H1 (cell line): ENCODE results near the gene MRPS26.

Experiments
- ATF3 ChIP-seq: IDR thresholded peaks from 2 replicates; pipeline ENCODE4 v1.6.1; 2011; ENCODE audit warnings: low read depth, mild to moderate bottlenecking, low read length; ENCODE audit not compliant: insufficient read depth
- CEBPB ChIP-seq: IDR thresholded peaks from 2 replicates; pipeline ENCODE4 v1.6.1; 2012; ENCODE audit warnings: low read depth, low read length
- CHD7 ChIP-seq: fragments of 300-600 bp; sonication (generic); IDR thresholded peaks from 2 replicates; pipeline ENCODE4 v1.7.1; 2012; ENCODE audit warnings: low read length, moderate library complexity, mild to moderate bottlenecking, inconsistent platforms; ENCODE audit not compliant: insufficient replicate concordance
- CTCF ChIP-seq, 3 experiments: IDR thresholded peaks; 1 replicate in 2 of 3; 2 replicates in 1 of 3; pipeline versions ENCODE4 v1.5.1 to v1.6.1; 2011; ENCODE audit warnings: low read length in 3 of 3, mild to moderate bottlenecking in 3 of 3, inconsistent platforms in 2 of 3, low read depth in 1 of 3, moderate library complexity in 1 of 3; ENCODE audit not compliant: insufficient read depth in 1 of 3; ENCODE audit errors: control extremely low read depth in 1 of 3
- E2F6 ChIP-seq: IDR thresholded peaks from 2 replicates; pipeline ENCODE4 v1.6.1; 2012; ENCODE audit warnings: inconsistent platforms
- EP300 ChIP-seq, 2 experiments: IDR thresholded peaks; 1 replicate in 1 of 2; 2 replicates in 1 of 2; pipeline ENCODE4 v1.6.1; 2011 to 2012; ENCODE audit warnings: low read depth in 2 of 2, low read length in 2 of 2, mild to moderate bottlenecking in 2 of 2, borderline replicate concordance in 1 of 2, inconsistent platforms in 1 of 2, moderate library complexity in 1 of 2
- KDM1A ChIP-seq: fragments of 200-600, 300-600 bp; sonication (generic); IDR thresholded peaks from 2 replicates; pipeline ENCODE4 v1.7.1; 2016; ENCODE audit warnings: mild to moderate bottlenecking, low read length, borderline replicate concordance
- NRF1 ChIP-seq: IDR thresholded peaks from 2 replicates; pipeline ENCODE4 v1.6.1; 2011; ENCODE audit warnings: mild to moderate bottlenecking, low read depth, low read length, improper control_type of control experiment
- SP1 ChIP-seq: IDR thresholded peaks from 2 replicates; pipeline ENCODE4 v1.6.1; 2011; ENCODE audit warnings: low read depth, low read length
- TAF1 ChIP-seq: IDR thresholded peaks from 2 replicates; pipeline ENCODE4 v1.6.1; 2011; ENCODE audit warnings: mild to moderate bottlenecking, low read depth, low read length
- YY1 ChIP-seq: IDR thresholded peaks from 2 replicates; pipeline ENCODE4 v1.6.1; 2011; ENCODE audit warnings: low read depth, mild to moderate bottlenecking, low read length
- ZNF274 ChIP-seq: IDR thresholded peaks from 2 replicates; pipeline ENCODE4 v1.7.0; 2012; ENCODE audit warnings: low read length, borderline replicate concordance; ENCODE audit errors: extremely low read depth

GRCh38 chr20:3072530-3073250 lies 26.8 kb downstream of the MRPS26 start:
- TF ChIP-seq CTCF (IDR thresholded peaks at IDR 0.05; ENCODE audit: control extremely low read depth in 1 of 3, insufficient read depth in 1 of 3, low read depth in 1 of 3, low read length in 3 of 3): no peak
- no peak; the same call in 1 of the 2 replicates for TF ChIP-seq E2F6
- TF ChIP-seq CEBPB: no peak
- no peak for TF ChIP-seq EP300 (IDR thresholded peaks at IDR 0.05; ENCODE audit: borderline replicate concordance in 1 of 2, low read depth in 2 of 2, low read length in 2 of 2)
- TF ChIP-seq NRF1: no peak
- TF ChIP-seq ZNF274: no peak
- TF ChIP-seq SP1: no peak
- no peak for TF ChIP-seq ATF3
- no peak for TF ChIP-seq CHD7
- no peak for TF ChIP-seq KDM1A
- no peak for TF ChIP-seq YY1
- no peak for TF ChIP-seq TAF1
